ENCODE results near the gene SLC7A7.
"Not testable (repeated sequence)": the region's sequence is repeated elsewhere in the genome, so short reads cannot be mapped to it uniquely, and the experiment has no call there.

The SLC7A7 gene

GRCh38 chr14:22748206-22748605 is 67.0 kb downstream of the SLC7A7 start:
- DNase-seq, result no peak

GRCh38 chr14:22747769-22748168 is 67.5 kb downstream of the SLC7A7 start:
- no peak for DNase-seq

DNA sequence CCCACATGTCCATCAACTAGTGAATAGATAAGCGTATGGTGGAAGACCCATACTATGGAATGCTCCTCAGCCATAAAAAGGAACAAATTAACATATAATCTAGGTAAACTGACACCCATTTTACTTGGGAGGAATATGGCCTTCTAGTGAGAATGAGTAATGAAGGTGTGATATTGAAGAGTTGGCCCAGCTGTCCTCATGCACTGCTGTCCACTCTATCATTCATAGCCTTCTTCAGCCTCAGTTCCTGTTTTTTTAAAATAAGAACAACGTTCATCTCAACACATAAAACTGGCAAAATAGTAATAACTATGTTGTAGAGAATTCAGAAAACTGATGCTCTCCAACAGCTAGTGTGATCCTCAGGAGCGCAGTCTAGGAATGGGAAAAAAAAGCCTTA is 75.2 kb downstream of the SLC7A7 start:
- no peak for DNase-seq

DNA sequence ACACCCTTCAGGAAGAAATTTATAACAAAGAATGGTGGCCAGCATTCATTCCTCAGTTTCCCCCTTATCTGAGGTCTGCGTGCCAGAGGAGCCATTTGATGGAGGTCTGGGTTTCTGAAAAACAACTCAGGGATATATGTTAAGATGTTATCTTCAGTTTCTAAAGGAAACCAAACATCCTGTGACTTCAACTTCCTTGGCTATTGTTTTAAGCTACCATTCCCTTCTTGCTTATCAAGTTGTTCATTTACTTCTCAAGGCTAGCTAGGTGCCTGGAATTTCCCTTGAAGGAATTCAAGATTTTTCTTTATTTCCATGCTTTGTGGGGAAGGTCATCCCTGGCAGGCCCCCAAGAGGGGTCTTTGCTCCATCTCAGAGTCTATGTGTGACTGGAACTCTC is 75.8 kb downstream of the SLC7A7 start:
- DNase-seq, result no peak

DNA sequence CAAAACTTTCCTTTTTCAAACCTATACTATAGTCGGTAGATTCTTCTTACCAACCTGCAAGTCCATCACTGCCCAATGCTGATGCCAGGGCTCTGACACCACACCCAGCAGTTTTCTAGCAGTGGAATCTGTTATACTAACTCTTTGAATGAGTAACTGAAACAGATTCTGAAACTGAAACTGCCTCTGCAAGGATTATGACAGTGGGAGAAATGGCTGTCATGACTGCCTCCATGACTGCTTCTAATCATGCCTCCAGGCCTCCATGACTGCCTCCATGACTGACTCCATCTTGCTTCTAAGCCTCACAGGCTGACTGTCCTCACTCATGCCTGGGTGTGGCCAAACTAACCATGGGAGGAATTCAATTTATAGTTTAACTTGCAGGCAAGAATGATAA is 78.2 kb downstream of the SLC7A7 start:
- DNase-seq, result no peak

GRCh38 chr14:22736384-22736783 is 78.9 kb downstream of the SLC7A7 start:
- not testable (repeated sequence) for DNase-seq

DNA sequence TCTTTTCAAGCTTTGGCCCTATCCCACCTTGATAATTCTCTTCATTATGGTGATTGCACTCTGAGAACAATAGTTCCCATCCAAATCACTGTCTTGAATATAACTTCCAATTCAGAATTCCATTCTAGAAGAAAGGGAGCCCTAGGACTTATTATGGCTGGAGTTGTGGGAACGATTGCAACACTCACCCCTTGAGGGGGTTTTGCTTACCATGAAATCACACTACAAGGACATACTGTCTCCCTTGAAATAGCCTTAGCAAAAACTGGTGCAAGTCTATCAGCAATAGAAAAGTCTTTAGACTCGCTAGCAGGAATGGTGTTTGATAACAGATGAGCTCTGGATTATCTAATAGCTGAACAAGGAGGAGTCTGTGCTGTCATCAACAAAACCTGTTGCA is 80.1 kb downstream of the SLC7A7 start:
- DNase-seq, result no peak

DNA sequence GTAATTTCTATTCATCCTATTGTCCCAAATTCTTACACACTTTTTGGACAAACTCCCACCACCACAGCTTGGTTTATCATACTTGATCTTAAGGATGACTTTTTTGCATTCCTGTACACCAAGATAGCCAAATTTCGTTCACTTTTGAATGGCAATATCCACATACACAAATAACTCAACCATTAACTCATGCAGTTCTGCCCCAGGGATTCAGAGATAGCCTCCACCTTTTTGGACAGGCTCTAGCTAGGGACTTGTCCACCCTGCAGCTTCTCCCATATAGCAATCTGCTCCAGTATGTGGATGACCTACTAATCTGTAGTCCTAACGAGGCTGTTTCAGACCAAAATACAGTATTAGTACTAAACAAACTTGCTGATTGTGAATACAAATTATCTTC is 81.4 kb downstream of the SLC7A7 start:
- no peak for DNase-seq

GRCh38 chr14:22732062-22732461 is 83.2 kb downstream of the SLC7A7 start:
- not testable (repeated sequence) for DNase-seq

GRCh38 chr14:22726012-22726411 is 89.2 kb downstream of the SLC7A7 start:
- no peak for DNase-seq

- DNase-seq, result not testable (repeated sequence)
Observed at GRCh38 chr14:22725374-22725773, 89.9 kb downstream of the SLC7A7 start.

- not testable (repeated sequence) for DNase-seq
Observed at GRCh38 chr14:22724847-22725246, 90.4 kb downstream of the SLC7A7 start.

DNA sequence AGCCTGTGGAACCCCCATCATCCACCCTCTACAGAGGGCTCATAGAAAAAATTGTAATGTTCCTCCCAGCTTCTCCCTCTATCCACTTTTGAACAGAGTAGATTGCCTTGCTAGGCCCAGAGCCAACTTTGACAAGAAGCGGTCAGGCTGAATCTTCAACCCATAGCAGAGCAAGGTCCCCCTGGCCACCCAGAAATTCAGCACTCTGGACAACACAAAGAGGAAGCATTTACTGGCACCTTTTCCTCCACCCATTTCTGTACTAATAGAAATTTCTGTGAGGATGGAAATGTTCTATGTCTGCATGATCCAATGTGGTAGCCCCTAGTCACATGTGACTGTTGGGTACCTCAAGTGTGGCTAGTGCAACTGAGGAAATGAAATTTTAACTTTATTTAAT is 91.4 kb downstream of the SLC7A7 start:
- DNase-seq, result no peak

Measured in fibroblast of skin of back (primary cell).